ENCODE data around the gene CARMIL3.

CARMIL3 gene

GRCh38 chr14:24092110-24092504 is 40.3 kb downstream of the CARMIL3 start:
- H3K4me2 ChIP-seq (ENCODE audit: low read depth, low read length), result no peak overlapping the region
- no peak overlapping the region for H3K27ac ChIP-seq (ENCODE audit: low read length)
- H3K36me3 ChIP-seq (replicated peaks; ENCODE audit: insufficient read depth, low read length), result no peaks in the 10 kb centered on the region

GRCh38 chr14:24092505-24093206 is 40.8 kb downstream of the CARMIL3 start:
- peaks cover 5% of the 10 kb centered on the region; the same call in 1 of the 2 replicates for H3K79me2 ChIP-seq (ENCODE audit: low read length)
- no peaks in the 10 kb centered on the region for H3K27me3 ChIP-seq (replicated peaks; ENCODE audit: insufficient read depth, low read length)
- no peaks in the 10 kb centered on the region for H3K36me3 ChIP-seq (replicated peaks; ENCODE audit: insufficient read depth, low read length)
- TF ChIP-seq CTCF (IDR thresholded peaks at IDR 0.05; ENCODE audit: low read length) (no peak), EZH2 (optimal IDR thresholded peaks at IDR 0.05; ENCODE audit: low read depth, low read length) (no peak), EZH2phosphoT487 (IDR thresholded peaks at IDR 0.05; ENCODE audit: low read length) (no peak)
- no peaks in the 10 kb centered on the region for H3K9me3 ChIP-seq (replicated peaks; ENCODE audit: insufficient read depth, low read length)
- H3K4me3 ChIP-seq (ENCODE audit: low read length), result no peak overlapping the region
- H3K27ac ChIP-seq (ENCODE audit: low read length), result no peak overlapping the region
- no peaks in the 10 kb centered on the region for H3F3A ChIP-seq (ENCODE audit: insufficient read depth, low read length)
- H4K20me1 ChIP-seq (ENCODE audit: insufficient read depth, low read length), result no peaks in the 10 kb centered on the region
- DNase-seq, result no peak
- no peaks in the 10 kb centered on the region for H3K4me1 ChIP-seq (ENCODE audit: low read length)
- H3K9me2 ChIP-seq (replicated peaks; ENCODE audit: insufficient read depth, low read length), result no peaks in the 10 kb centered on the region
- H3K4me2 ChIP-seq (ENCODE audit: low read depth, low read length), result no peak overlapping the region
- no peak overlapping the region for H2AFZ ChIP-seq (ENCODE audit: low read length)
- H3K9ac ChIP-seq (ENCODE audit: low read length), result no peak overlapping the region

More at GRCh38 chr14:24092110-24092504, 40.3 kb downstream of the CARMIL3 start:
- H3K79me2 ChIP-seq (ENCODE audit: low read length), result peaks cover 5% of the 10 kb centered on the region; the same call in 1 of the 2 replicates
- H3K9me2 ChIP-seq (replicated peaks; ENCODE audit: insufficient read depth, low read length), result no peaks in the 10 kb centered on the region
- no peak for TF ChIP-seq EZH2phosphoT487 (IDR thresholded peaks at IDR 0.05; ENCODE audit: low read length)
- TF ChIP-seq CTCF (IDR thresholded peaks at IDR 0.05; ENCODE audit: low read length), result no peak
- TF ChIP-seq EZH2 (optimal IDR thresholded peaks at IDR 0.05; ENCODE audit: low read depth, low read length), result no peak
- H3K9ac ChIP-seq (ENCODE audit: low read length), result no peak overlapping the region
- no peaks in the 10 kb centered on the region for H3K4me1 ChIP-seq (ENCODE audit: low read length)
- no peak for DNase-seq
- H3F3A ChIP-seq (ENCODE audit: insufficient read depth, low read length), result no peaks in the 10 kb centered on the region
- H2AFZ ChIP-seq (ENCODE audit: low read length), result no peak overlapping the region
- no peaks in the 10 kb centered on the region for H3K9me3 ChIP-seq (replicated peaks; ENCODE audit: insufficient read depth, low read length)
- H3K27me3 ChIP-seq (replicated peaks; ENCODE audit: insufficient read depth, low read length), result no peaks in the 10 kb centered on the region
- no peak overlapping the region for H3K4me3 ChIP-seq (ENCODE audit: low read length)
- no peaks in the 10 kb centered on the region for H4K20me1 ChIP-seq (ENCODE audit: insufficient read depth, low read length)

- Histone ChIP-seq H3K4me1 (ENCODE audit: low read length) (no peaks in the 10 kb centered on the region), H3K27me3 (replicated peaks; ENCODE audit: insufficient read depth, low read length) (no peaks in the 10 kb centered on the region), H3K79me2 (ENCODE audit: low read length) (peaks cover 5% of the 10 kb centered on the region; the same call in 1 of the 2 replicates), H4K20me1 (ENCODE audit: insufficient read depth, low read length) (no peaks in the 10 kb centered on the region), H3K4me2 (ENCODE audit: low read depth, low read length) (peak overlapping the region; percentile 76; the same call in 1 of the 2 replicates), H3F3A (ENCODE audit: insufficient read depth, low read length) (no peaks in the 10 kb centered on the region), H3K27ac (ENCODE audit: low read length) (no peak overlapping the region), H3K36me3 (replicated peaks; ENCODE audit: insufficient read depth, low read length) (no peaks in the 10 kb centered on the region), H3K9me2 (replicated peaks; ENCODE audit: insufficient read depth, low read length) (no peaks in the 10 kb centered on the region), H2AFZ (ENCODE audit: low read length) (no peak overlapping the region), H3K4me3 (ENCODE audit: low read length) (0 out of 2 replicates have a peak overlapping the region, but pooled peaks have one; percentile 62), H3K9ac (ENCODE audit: low read length) (no peak overlapping the region), H3K9me3 (replicated peaks; ENCODE audit: insufficient read depth, low read length) (no peaks in the 10 kb centered on the region)
- TF ChIP-seq EZH2phosphoT487 (IDR thresholded peaks at IDR 0.05; ENCODE audit: low read length) (no peak), CTCF (IDR thresholded peaks at IDR 0.05; ENCODE audit: low read length) (no peak)
- no peak for DNase-seq
These were observed 41.5 kb downstream of the CARMIL3 start for GRCh38 chr14:24093207-24093900.
